AG04449 (cell line): Measurements from ENCODE around the gene HYAL1.

ENCODE experiments used
- CTCF ChIA-PET: fragments of 350-600 bp; formaldehyde crosslinking; extraction: SDS; loops from one replicate; lab custom pipeline; 2021; ENCODE audit warnings: antibody characterized with exemption; lab: Yijun Ruan, JAX
- POLR2A ChIA-PET: fragments of 400-600, 350-600 bp; formaldehyde crosslinking; extraction: SDS; loops from one replicate; lab custom pipeline; 2020; ENCODE audit warnings: antibody characterized with exemption, inconsistent platforms; lab: Yijun Ruan, JAX
- DNase-seq: peaks from one replicate; pipeline ENCODE4 v3.0.0-alpha.2; 2010; ENCODE audit warnings: low read depth, low spot score
- H3K4me3 ChIP-seq: 2 replicates; pipeline ENCODE4 v1.5.1; 2011; ENCODE audit warnings: low read depth, mild to moderate bottlenecking, control low read depth, low read length
- CTCF ChIP-seq: IDR thresholded peaks from one replicate; pipeline ENCODE4 v1.5.1; 2011; ENCODE audit warnings: mild to moderate bottlenecking, moderate library complexity, low read length, control low read depth, inconsistent platforms; ENCODE audit not compliant: insufficient read depth; ENCODE audit errors: missing control alignments

HYAL1 gene

GRCh38 chr3:50303013-50303815, at the start of gene HYAL1:
Gene HYAL1, minus strand, starts transcription at chr3:50303574. Its CDS starts 618 bp downstream, at chr3:50302956.
- no peak for TF ChIP-seq CTCF
- H3K4me3 ChIP-seq = no peak within 1 kb of the TSS
- ChIA-PET CTCF (interaction anchor here (1.3 to 1.6 kb wide), 2 partner anchors 12 to 21 kb away, joined by 3 to 4 read pairs; no protein-coding TSS in a partner anchor), POLR2A (no interaction called here)
- no peak for DNase-seq

- CTCF ChIA-PET = interaction anchor here (0.7 to 16.7 kb wide), 6 partner anchors 9 to 259 kb away, joined by 3 to 473 read pairs (median 4); partner anchors contain the start of genes CISH, RASSF1 and ZMYND10
- POLR2A ChIA-PET = interaction anchor here (0.6 kb wide), 1 partner anchor 10 kb away, joined by 3 read pairs; no protein-coding TSS in a partner anchor
- DNase-seq = no peak
- no peak overlapping the region for H3K4me3 ChIP-seq
- TF ChIP-seq CTCF = peak; percentile 16
These were observed 49.4 kb upstream of the HYAL1 start for GRCh38 chr3:50352781-50353180.

- POLR2A ChIA-PET = interaction anchor here (1.2 to 1.8 kb wide), 2 partner anchors 13 to 264 kb away, joined by 3 to 10 read pairs; no protein-coding TSS in a partner anchor
- TF ChIP-seq CTCF = no peak
- CTCF ChIA-PET = interaction anchor here (1.4 to 16.7 kb wide), 4 partner anchors 9 to 264 kb away, joined by 3 to 473 read pairs (median 28); partner anchors contain the start of gene MAPKAPK3
- H3K4me3 ChIP-seq = peak overlapping the region; percentile 99
- DNase-seq = no peak
These were observed 47.9 kb upstream of the HYAL1 start for GRCh38 chr3:50351323-50351697.

- TF ChIP-seq CTCF = no peak
- ChIA-PET CTCF (interaction anchor here (0.7 to 16.7 kb wide), 9 partner anchors 8 to 264 kb away, joined by 3 to 473 read pairs (median 6); partner anchors contain the start of genes MAPKAPK3 and RASSF1), POLR2A (interaction anchor here (0.6 to 1.8 kb wide), 8 partner anchors 9 to 265 kb away, joined by 3 to 10 read pairs (median 3); partner anchors contain the start of genes HEMK1, RASSF1 and TMEM115)
- DNase-seq = peak; percentile 55
- H3K4me3 ChIP-seq = peak within 1 kb of the TSS; percentile 99
These were observed 47.4 kb upstream of the HYAL1 start, which contains the start of the genes CYB561D2 and NPRL2 for GRCh38 chr3:50350527-50351322. Gene CYB561D2, plus strand, starts transcription at chr3:50350862. Its CDS starts 572 bp downstream, at chr3:50351434. Gene NPRL2, minus strand, starts transcription at chr3:50350775. Its CDS starts 123 bp downstream, at chr3:50350652.

GRCh38 chr3:50350213-50350526, 46.8 kb upstream of the HYAL1 start:
- ChIA-PET CTCF (interaction anchor here (0.7 to 16.7 kb wide), 7 partner anchors 9 to 265 kb away, joined by 3 to 473 read pairs (median 7); partner anchors contain the start of genes MAPKAPK3 and RASSF1), POLR2A (interaction anchor here (0.6 to 1.8 kb wide), 7 partner anchors 10 to 266 kb away, joined by 3 to 10 read pairs (median 3); partner anchors contain the start of genes HEMK1 and RASSF1)
- no peak for TF ChIP-seq CTCF
- H3K4me3 ChIP-seq = peak overlapping the region; percentile 99
- no peak for DNase-seq
